ENCODE data around the gene ITPK1.

DNA sequence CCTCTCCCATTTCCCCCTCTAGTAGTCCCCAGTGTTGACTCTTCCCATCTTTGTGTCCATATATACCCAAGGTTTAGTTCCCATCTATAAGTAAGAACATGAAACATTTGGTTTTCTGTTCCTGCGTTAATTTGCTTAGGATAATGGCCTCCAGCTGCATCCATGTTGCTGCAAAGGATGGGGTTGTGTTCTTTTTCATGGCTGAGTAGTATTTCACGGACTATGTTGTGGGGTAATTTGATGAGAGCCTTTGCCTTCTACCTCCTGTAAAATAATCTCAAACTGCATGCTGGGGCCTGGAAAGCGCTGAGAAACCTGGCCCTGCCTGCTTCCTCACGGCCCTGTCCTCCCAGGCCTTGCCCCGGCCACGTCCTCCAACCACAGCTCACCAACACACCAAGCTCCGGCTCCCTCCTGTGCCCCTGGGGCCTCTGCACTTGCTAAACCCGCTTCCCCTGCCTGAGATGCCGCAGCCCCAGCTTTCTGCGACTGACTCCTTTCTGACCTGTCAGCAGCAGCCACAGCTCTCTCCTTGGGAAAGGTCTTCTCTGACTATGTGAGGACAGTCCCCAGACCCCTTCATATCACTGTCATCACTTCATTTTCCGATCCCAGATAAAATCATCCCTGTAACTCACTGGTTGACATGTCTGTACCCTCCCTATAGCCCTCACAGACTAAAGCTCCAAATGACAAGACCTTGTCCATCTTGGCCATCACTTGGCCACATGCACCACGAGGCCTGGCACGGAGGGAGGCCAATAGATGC, 19.8 kb downstream of the ITPK1 start:
- TF ChIP-seq CTCF (IDR thresholded peaks at IDR 0.05) (no peak), POLR2A (IDR thresholded peaks at IDR 0.05) (no peak)
